Astrocyte (in vitro differentiated cells and primary cell): ENCODE data around the gene SHISAL2B. TPM values are rescaled to one million over a fixed set of nuclear protein-coding genes. Genes with fewer than 3 reads are reported as not detected.
"Not testable (repeated sequence)": the region's sequence is repeated elsewhere in the genome, so short reads cannot be mapped to it uniquely, and the experiment has no call there.

Experiments
- DNase-seq: peaks from one replicate; pipeline ENCODE4 v3.0.0-alpha.2; 2010; ENCODE audit warnings: low read depth
- FAIRE-seq: peaks from 2 replicates; lab custom pipeline; 2011; peaks lifted over from hg19 to GRCh38; lab: Jason Lieb, UNC
- H2AFZ ChIP-seq: 2 replicates; pipeline ENCODE4 v1.6.0; 2012; ENCODE audit warnings: low read depth, low read length, inconsistent platforms
- H3K27ac ChIP-seq: 2 replicates; pipeline ENCODE4 v1.5.1; 2011; ENCODE audit warnings: low read depth, low read length, inconsistent platforms
- H3K27me3 ChIP-seq: 2 replicates; pipeline ENCODE4 v1.6.0; 2011; ENCODE audit warnings: low read length, inconsistent platforms; ENCODE audit not compliant: insufficient read depth
- H3K36me3 ChIP-seq: 2 replicates; pipeline ENCODE4 v1.5.1; 2011; ENCODE audit warnings: low read length, inconsistent platforms; ENCODE audit not compliant: insufficient read depth
- H3K4me1 ChIP-seq: 2 replicates; pipeline ENCODE4 v1.5.1; 2011; ENCODE audit warnings: low read length, inconsistent platforms; ENCODE audit not compliant: insufficient read depth
- H3K4me2 ChIP-seq: 2 replicates; pipeline ENCODE4 v1.6.0; 2012; ENCODE audit warnings: low read length, inconsistent platforms
- H3K4me3 ChIP-seq: 2 replicates; pipeline ENCODE4 v1.5.1; 2011; ENCODE audit warnings: low read depth, mild to moderate bottlenecking, low read length, inconsistent platforms; ENCODE audit not compliant: insufficient read depth
- H3K79me2 ChIP-seq: 2 replicates; pipeline ENCODE4 v1.6.0; 2012; ENCODE audit warnings: mild to moderate bottlenecking, low read length, inconsistent platforms; ENCODE audit not compliant: insufficient read depth
- H3K9ac ChIP-seq: 2 replicates; pipeline ENCODE4 v1.6.0; 2012; ENCODE audit warnings: mild to moderate bottlenecking, low read length, inconsistent platforms
- H3K9me3 ChIP-seq: 2 replicates; pipeline ENCODE4 v1.5.1; 2012; ENCODE audit warnings: low read depth, mild to moderate bottlenecking, low read length, inconsistent platforms; ENCODE audit not compliant: insufficient read depth
- H4K20me1 ChIP-seq: 2 replicates; pipeline ENCODE4 v1.6.0; 2012; ENCODE audit warnings: low read length, inconsistent platforms; ENCODE audit not compliant: insufficient read depth
- H3K27ac Mint-ChIP-seq: one replicate; pipeline ENCODE4 v1.8.0; 2021; ENCODE audit warnings: mild to moderate bottlenecking, mixed read lengths; ENCODE audit not compliant: unreplicated experiment
- H3K27me3 Mint-ChIP-seq: one replicate; pipeline ENCODE4 v1.8.0; 2021; ENCODE audit warnings: low read depth, mixed read lengths; ENCODE audit not compliant: unreplicated experiment
- H3K36me3 Mint-ChIP-seq: one replicate; pipeline ENCODE4 v1.8.0; 2021; ENCODE audit warnings: low read depth, mixed read lengths; ENCODE audit not compliant: unreplicated experiment
- H3K4me1 Mint-ChIP-seq: one replicate; pipeline ENCODE4 v1.8.0; 2021; ENCODE audit warnings: low read depth, mixed read lengths; ENCODE audit not compliant: unreplicated experiment
- H3K4me3 Mint-ChIP-seq: one replicate; pipeline ENCODE4 v1.8.0; 2021; ENCODE audit warnings: mild to moderate bottlenecking, moderate library complexity, mixed read lengths; ENCODE audit not compliant: unreplicated experiment
- H3K9me3 Mint-ChIP-seq: one replicate; pipeline ENCODE4 v1.8.0; 2021; ENCODE audit warnings: mild to moderate bottlenecking, mixed read lengths; ENCODE audit not compliant: unreplicated experiment
- EZH2 ChIP-seq: IDR thresholded peaks from 2 replicates; pipeline ENCODE4 v1.6.1; 2012; ENCODE audit warnings: mild to moderate bottlenecking, low read length, inconsistent platforms; ENCODE audit not compliant: insufficient read depth
- total RNA-seq: library from RNA; stranded (reverse); gene quantifications from 2 replicates; pipeline ENCODE4 v1.2.1, GENCODE V29; 2021
- TF ChIP-seq, protein P1 (sequence below): IDR thresholded peaks from 2 replicates; pipeline ENCODE4 v1.5.1; 2011; ENCODE audit warnings: low read depth, mild to moderate bottlenecking, inconsistent platforms, low read length, moderate library complexity; ENCODE audit not compliant: insufficient read depth

SHISAL2B gene
- total RNA-seq, 1 donor from 2014 or later, result not detected

GRCh38 chr5:64654561-64654938 lies 35.8 kb upstream of the SHISAL2B start:
- Histone ChIP-seq H3K4me3 (no peak overlapping the region), H4K20me1 (no peaks in the 10 kb centered on the region), H3K4me1 (no peaks in the 10 kb centered on the region), H3K27me3 (peaks cover 4% of the 10 kb centered on the region), H2AFZ (no peak overlapping the region), H3K9me3 (no peaks in the 10 kb centered on the region), H3K36me3 (no peaks in the 10 kb centered on the region), H3K79me2 (no peaks in the 10 kb centered on the region), H3K4me2 (no peak overlapping the region), H3K27ac (no peak overlapping the region), H3K9ac (no peak overlapping the region)
- no peak for DNase-seq
- no peak for FAIRE-seq
- H3K4me3 Mint-ChIP-seq, result no peak overlapping the region
- peaks cover 4% of the 10 kb centered on the region for H3K9me3 Mint-ChIP-seq
- H3K4me1 Mint-ChIP-seq, result peaks cover 1% of the 10 kb centered on the region
- H3K27ac Mint-ChIP-seq, result no peak overlapping the region
- TF ChIP-seq EZH2, result no peak
- TF ChIP-seq, protein P1, sequence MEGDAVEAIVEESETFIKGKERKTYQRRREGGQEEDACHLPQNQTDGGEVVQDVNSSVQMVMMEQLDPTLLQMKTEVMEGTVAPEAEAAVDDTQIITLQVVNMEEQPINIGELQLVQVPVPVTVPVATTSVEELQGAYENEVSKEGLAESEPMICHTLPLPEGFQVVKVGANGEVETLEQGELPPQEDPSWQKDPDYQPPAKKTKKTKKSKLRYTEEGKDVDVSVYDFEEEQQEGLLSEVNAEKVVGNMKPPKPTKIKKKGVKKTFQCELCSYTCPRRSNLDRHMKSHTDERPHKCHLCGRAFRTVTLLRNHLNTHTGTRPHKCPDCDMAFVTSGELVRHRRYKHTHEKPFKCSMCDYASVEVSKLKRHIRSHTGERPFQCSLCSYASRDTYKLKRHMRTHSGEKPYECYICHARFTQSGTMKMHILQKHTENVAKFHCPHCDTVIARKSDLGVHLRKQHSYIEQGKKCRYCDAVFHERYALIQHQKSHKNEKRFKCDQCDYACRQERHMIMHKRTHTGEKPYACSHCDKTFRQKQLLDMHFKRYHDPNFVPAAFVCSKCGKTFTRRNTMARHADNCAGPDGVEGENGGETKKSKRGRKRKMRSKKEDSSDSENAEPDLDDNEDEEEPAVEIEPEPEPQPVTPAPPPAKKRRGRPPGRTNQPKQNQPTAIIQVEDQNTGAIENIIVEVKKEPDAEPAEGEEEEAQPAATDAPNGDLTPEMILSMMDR, result no peak
- no peaks in the 10 kb centered on the region for H3K27me3 Mint-ChIP-seq
- H3K36me3 Mint-ChIP-seq, result no peaks in the 10 kb centered on the region

DNA sequence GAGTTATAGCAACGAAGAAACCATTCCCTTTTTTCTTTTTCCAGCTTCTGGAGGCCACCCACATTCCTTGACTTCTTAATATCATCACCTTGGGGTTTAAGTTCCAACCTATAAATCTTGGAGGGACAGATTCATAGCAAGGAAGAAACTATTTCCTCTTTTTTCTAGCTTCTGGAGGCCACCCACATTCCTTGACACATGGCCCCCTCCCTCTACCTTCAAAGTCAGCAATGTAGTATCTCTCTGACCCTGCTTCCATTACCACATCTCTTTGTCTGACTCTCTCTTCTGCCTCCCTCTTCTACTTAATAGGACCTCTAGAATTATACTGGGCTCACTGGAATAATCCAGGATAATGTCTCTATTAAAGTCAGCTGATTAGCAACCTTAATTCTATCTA lies 34.7 kb upstream of the SHISAL2B start:
- Mint-ChIP-seq H3K9me3 (peaks cover 4% of the 10 kb centered on the region), H3K27me3 (no peaks in the 10 kb centered on the region), H3K36me3 (no peaks in the 10 kb centered on the region), H3K4me3 (no peak overlapping the region), H3K27ac (no peak overlapping the region), H3K4me1 (peaks cover 1% of the 10 kb centered on the region)
- Histone ChIP-seq H3K4me1 (no peaks in the 10 kb centered on the region), H3K79me2 (no peaks in the 10 kb centered on the region), H3K4me3 (no peak overlapping the region), H3K27ac (no peak overlapping the region), H3K9ac (no peak overlapping the region), H2AFZ (no peak overlapping the region), H4K20me1 (no peaks in the 10 kb centered on the region), H3K27me3 (peaks cover 7% of the 10 kb centered on the region), H3K4me2 (no peak overlapping the region), H3K36me3 (no peaks in the 10 kb centered on the region), H3K9me3 (no peaks in the 10 kb centered on the region)
- TF ChIP-seq, protein P1, result no peak
- no peak for TF ChIP-seq EZH2
- no peak for FAIRE-seq
- no peak for DNase-seq

- Mint-ChIP-seq H3K4me1 (no peaks in the 10 kb centered on the region), H3K27ac (no peak overlapping the region), H3K4me3 (no peak overlapping the region), H3K9me3 (peaks cover 1% of the 10 kb centered on the region), H3K36me3 (no peaks in the 10 kb centered on the region), H3K27me3 (no peaks in the 10 kb centered on the region)
- no peaks in the 10 kb centered on the region for H4K20me1 ChIP-seq
- H3K36me3 ChIP-seq, result no peaks in the 10 kb centered on the region
- H3K27me3 ChIP-seq, result peaks cover 12% of the 10 kb centered on the region
- FAIRE-seq, result no peak
- H3K4me2 ChIP-seq, result no peak overlapping the region
- no peak overlapping the region for H2AFZ ChIP-seq
- no peak overlapping the region for H3K27ac ChIP-seq
- no peaks in the 10 kb centered on the region for H3K4me1 ChIP-seq
- no peak overlapping the region for H3K4me3 ChIP-seq
- H3K9me3 ChIP-seq, result no peaks in the 10 kb centered on the region
- no peak overlapping the region for H3K9ac ChIP-seq
- no peaks in the 10 kb centered on the region for H3K79me2 ChIP-seq
- TF ChIP-seq EZH2, result no peak
- TF ChIP-seq, protein P1, result no peak
- no peak for DNase-seq
Measured at GRCh38 chr5:64659289-64659688, 31.0 kb upstream of the SHISAL2B start.

DNA sequence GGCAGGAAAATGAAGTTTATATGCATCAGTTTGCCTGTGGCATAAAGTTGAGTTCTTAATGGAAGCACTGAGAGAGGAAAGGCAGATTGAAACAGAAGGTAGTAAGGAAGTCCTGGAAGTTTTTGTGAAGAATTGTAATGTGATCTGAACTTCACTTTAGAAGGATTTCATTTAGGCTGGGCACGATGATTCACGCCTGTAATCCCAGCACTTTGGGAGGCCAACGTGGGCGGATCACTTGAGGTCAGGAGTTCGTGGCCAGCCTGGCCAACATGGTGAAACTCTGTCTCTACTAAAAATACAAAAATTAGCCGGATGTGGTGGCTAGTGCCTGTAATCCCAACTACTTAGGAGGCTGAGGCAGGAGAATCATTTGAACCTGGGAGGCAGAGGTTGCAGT lies 27.1 kb upstream of the SHISAL2B start:
- H3K27ac Mint-ChIP-seq, H3K9me3 Mint-ChIP-seq, H3K27me3 Mint-ChIP-seq, H3K4me1 Mint-ChIP-seq, H3K36me3 ChIP-seq, H3K4me3 Mint-ChIP-seq, H3K4me1 ChIP-seq, H3K79me2 ChIP-seq, H3K9ac ChIP-seq, DNase-seq, H3K36me3 Mint-ChIP-seq, H3K27ac ChIP-seq, H4K20me1 ChIP-seq, H3K9me3 ChIP-seq, H2AFZ ChIP-seq, FAIRE-seq, H3K4me3 ChIP-seq: not testable (repeated sequence)
- Histone ChIP-seq H3K27me3 (peaks cover 12% of the 10 kb centered on the region), H3K4me2 (peak overlapping the region; percentile 27)
